ENCODE measurements around the gene RNF207.

Gene RNF207

DNA sequence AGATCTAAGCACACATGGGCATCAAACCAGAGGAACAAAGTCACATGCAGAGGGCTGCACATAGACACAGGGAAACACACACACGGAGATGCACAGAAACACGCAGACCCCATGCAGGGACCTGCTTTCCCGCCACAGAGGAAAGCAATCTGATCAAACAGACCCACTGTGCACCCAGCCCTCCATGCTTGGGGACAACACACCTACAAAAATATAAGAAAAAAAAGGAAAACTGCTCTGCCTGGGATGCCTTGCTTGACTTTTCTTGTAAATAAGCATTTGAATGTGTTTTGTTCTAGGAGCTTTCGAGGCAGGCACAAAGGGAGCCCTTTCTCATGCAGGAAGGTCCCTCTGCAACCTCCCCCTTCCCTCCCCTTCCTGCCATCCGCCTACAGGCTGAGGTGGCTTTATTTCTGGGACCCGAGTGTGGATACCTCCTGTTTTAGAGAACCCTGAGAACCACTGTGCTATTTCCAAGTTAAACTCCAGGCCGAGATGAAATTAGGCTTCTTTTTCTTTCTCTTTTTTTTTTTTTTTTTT, 33.4 kb downstream of the RNF207 start:
- no peak for FAIRE-seq

DNA sequence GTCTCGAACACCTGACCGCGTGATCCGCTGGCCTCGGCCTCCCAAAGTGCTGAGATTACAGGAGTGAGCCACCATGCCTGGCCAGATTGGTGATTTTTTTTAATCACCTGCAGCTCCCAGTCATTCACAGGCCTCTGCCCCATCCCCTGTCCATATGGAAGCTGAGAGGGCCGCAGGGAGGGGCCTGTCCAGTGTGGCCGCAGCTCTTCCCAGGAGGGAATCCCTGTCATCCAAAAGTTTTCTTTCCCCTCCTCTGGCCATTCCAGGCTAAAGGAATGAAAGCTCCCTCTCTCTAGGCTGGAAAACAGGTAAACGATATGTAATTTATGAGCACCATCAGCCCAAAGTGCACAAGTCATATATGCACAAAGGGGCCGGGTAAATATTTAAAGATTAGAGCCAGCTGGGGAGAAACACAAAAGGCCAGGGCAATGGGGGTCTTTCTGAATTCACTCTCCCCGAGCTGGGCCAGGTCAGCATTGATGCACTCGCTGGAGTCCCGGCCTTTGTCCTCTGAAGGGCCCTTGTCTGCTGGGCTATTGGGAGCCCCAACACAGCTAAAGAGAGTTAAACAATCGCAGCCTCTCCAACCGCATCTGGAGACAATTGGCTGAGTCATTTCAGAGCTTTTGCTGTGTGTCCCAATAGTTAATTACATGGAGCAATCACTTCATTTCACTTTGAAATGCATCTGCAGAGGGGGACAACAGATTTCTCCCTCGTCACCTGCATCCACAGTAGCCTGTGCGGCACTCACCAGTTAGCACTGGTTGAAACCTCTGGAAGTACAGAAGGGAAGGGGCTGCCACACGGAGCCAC, 34.2 kb downstream of the RNF207 start:
- FAIRE-seq: no peak

GRCh38 chr1:6241107-6241886, 35.4 kb downstream of the RNF207 start:
- no peak for FAIRE-seq

DNA sequence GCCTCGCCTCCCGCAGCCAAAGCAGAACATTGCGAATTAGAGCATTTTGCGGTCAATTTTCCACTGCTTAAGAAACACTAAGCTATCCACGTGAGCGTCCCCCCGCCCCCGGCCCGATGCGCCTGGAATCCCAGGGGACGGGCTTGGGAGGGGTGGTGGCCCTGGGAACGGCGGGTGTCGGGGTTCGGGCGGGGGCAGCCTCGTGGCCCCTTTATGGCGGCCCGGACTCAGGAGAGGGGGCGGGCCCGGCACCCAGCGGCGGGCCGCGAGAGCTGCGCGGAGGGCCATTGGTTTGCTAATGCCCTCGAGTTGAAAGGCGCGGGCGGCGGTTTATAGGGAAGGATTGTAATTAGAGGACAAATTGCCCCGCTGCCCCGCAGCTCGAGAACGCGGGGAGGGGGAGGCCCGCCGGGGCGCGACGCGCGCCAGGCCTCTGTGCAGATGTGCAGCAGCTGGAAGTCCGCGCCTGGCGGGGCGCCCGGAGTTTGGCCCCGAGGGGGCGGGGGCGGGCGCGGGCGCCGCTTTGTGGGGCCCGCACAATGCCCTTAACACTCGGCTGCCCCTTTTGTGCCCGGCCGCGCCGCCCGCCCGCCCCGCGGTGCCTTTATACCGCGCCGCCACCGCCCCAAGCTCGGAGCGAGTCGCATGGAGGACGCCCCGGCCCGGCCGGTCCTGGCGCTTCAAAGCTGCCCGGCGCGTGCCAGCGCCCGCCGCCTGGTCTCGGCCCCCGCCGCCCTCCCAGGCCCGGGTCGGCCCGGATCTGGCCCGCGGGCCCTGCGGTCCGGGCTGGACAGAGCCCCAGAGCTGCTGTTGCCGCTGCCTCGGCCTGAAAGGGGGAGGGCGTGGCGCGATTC, 36.2 kb downstream of the RNF207 start:
- no peak for FAIRE-seq

DNA sequence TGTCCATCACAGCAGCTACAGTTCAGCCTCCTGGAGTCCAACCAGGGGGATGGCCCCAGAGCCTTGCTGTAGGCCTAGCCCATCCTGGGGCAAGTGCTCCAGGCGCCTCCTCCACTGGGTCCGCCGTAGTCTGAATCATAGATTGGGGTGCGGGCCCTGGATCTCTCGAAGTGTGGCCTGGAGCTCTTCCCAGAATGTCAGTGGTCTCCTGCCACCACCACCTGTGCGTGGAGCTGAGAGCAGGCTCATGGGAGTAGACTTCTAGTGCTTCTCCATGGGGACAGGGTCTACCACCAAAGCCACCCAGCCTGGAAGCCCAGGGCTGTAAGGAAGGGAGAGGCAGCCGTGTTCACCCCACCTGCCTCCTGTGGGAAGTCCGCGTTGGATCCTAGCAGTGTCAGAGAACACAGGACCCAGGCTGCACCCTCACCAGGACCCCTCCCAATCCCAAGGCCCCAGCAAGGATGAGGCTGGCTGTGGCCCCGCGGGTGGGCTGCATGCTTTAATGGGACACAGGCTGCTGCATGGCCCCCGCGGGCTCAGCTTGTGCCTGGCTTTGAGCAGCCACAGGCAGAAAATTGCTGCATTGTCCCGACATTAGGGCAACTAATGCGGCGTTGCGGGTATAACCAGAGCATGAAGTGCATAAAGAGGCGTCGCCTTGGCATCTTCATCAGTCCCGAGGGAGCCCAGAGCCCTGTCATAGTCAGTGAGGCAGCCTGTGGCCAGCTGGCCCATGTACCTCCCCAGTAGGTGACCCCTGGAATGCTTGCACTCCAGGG, 37.3 kb downstream of the RNF207 start:
- no peak for FAIRE-seq

DNA sequence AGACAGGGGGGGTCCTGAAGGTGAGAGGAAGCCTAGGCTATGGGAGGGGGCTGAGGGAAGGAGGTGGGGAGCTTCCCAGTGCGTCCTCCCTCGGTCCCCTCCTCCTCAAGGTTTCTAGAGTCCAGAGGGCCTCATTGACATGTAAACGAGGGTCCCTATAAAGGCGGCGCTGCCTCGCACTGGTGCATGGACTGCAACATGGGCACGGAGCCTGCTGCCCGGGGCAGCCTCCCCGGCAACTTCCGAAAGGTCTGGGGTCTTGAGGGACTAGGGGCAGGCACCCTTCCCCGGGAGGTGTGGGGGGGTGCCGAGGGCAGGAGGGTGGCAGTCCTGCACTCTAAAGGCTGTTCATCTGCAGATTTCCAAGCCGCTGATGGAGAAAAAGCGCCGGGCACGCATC, 38.1 kb downstream of the RNF207 start, which contains the start of gene HES3:
Gene HES3, plus strand, starts transcription at position 187 of the 400 bp plus-strand sequence. Its CDS starts 187 bp downstream, at position 374.
- FAIRE-seq: no peak

- FAIRE-seq: no peak
Observed at GRCh38 chr1:6244401-6245049, 38.6 kb downstream of the RNF207 start.

GRCh38 chr1:6245086-6245868, 39.4 kb downstream of the RNF207 start:
- no peak for FAIRE-seq

DNA sequence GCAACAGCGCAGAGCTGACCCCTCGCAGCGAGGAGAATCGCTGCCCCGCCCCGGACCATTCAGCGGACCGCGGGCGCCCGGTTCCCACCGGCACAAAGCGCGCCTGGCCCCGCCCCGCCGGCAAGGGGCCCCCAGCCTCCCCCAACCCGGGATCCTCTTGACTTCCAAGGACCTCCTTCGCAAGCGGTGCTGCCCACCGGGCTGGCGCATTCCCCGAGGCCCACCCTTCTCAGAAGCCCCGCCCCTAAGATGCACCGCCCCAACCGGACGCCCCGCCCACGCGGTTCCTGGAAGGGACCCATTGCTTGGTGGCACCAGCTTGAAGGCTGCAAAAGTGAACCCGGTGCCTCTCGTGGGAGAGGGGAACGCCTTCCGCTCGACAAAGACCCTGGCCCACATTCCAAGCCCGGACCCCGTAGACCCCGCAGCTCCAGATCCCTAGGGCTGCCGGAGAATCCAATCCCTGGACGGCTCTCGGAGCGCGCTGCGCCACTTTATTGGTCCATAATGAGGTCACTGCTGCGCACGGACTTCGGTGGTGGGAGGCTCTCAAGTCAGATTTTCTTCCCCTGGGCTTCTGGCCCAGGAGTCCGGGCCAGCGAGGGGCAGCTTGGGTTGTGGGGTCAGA, 40.1 kb downstream of the RNF207 start:
- no peak for FAIRE-seq

DNA sequence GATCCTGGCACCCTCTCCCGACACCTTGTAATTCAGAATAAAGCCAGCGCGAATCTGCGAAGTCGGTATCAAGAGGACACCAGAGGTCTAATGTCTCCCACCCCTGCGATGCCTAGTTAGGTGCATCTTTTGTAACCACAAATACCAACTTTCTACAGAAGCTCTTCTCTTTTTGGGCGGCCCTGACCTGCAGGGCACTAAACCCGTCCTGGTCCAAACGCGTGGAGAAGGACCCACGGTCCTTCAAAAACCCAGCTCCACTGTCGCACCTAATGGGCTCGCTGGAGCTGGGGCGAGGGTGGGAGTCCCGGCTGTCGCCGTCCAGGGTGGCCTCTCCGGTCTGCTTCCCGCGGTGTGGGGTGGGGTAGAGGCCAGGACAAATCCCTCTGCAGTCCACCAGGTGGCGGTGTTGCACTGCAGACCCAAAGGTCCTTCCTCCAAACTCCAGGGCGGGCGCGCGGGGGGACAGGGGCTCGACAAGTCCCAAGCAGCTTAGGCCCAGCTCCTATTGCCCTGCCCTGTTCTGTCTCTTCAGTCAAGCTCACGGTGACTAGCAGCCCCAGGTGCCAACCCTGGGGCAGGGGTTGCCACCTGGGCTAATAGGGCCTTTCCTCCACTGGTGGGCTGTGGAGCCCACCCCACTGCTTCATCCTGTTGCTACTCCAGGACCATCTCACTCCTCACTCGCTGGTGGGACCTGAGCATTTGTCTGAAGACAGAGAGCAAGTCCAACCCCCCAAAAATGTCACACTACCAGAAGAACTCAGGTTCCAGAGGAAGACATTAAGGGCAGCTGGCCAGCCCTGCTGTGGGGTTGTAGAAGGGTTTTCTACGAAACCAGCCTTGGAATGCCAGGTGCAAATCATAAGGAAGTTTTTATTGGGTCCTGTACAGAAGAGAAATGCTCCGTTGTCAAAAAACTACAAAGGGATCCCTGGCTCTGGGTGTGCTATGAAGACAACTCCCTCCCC, 40.9 kb downstream of the RNF207 start:
- no peak for FAIRE-seq

DNA sequence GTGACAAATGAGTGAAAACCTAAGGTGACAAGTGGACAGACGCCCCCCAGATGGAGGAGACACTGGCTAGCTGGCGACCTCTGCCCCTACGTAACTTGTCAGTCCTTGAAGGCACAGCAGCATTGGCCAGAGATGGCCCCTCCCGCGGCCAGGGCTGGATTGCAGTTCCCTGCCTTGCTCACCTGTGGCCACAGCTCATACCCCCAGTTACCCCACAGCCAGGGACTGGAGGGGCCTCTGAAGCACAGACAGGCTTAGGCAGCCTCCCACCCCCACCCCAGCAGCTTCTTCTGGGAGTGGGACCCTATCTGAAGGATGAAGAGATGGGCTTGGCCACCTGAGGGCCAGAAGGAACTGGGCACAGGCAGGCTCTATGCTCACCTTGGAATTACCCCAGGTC, 41.7 kb downstream of the RNF207 start:
- no peak for FAIRE-seq

DNA sequence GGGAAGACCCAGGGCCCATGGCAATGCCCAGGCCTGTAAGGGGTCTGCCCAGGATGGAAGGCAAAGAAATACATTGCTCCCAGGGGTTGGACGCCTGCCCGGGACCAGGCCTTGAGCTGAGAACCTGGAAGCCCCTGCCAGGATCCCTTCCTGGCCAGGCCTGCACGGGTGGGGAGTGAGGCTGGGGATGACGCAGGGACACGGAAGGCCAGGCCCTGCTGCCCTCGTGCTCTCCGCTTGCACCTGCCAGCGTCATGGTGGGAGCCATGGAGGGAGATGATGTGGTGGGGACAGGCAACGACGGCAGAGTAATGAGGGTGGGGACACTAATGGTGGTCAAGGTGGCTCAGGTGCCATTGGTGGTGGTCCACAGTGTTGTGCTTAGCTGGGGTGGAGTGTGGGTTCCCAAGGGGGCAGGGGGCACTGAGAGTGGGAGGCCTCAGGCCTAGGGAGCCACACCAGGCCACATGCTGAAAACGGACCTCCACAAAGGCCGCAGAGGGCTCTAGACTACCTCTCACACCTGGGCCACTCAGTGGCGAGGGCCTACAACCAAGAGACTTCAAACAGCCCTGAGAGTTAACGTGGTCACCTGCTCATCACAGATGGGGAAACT, 42.4 kb downstream of the RNF207 start:
- FAIRE-seq: no peak

DNA sequence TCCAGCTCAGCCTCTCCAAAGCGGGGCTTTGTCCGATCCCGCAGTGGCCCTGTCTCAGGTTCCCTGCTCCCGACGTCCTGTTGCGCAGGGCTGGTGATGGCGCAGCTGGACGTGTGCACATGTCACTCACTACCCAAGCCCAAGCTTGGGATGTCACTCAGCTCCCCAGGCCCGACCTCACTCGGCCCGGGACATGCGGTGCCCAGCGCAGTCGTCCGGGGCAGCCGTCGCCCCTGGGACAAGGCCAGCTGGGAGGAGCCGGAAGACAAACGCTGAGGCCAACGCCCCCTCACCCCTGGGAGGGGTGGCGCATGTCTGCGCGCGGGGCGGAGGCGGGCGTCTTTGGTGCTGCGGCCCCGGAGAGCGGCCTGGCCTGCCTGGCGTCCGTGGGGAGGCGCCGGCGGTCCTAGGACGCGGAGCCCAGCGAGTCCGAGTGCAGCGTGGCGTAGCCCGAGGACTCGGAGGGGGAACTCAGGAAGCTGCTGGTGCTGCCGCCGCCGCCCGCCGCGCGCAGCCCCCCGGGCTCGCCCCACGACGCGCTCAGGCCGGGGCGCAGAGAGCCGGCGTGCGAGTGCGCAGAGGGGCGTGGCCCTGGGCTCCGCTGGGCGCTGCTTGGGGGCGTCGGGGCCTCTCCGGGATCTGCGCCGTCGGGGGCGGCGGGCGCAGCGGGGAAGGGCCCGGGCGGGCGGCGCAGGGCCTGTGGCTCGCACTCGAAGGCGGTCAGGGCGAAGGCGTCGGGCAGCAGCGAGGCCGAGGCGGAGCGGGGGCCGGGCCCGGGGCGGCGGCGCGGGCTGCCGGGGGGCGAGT, 43.2 kb downstream of the RNF207 start:
- FAIRE-seq: no peak

GRCh38 chr1:6249739-6250689, 44.1 kb downstream of the RNF207 start:
- FAIRE-seq: no peak

DNA sequence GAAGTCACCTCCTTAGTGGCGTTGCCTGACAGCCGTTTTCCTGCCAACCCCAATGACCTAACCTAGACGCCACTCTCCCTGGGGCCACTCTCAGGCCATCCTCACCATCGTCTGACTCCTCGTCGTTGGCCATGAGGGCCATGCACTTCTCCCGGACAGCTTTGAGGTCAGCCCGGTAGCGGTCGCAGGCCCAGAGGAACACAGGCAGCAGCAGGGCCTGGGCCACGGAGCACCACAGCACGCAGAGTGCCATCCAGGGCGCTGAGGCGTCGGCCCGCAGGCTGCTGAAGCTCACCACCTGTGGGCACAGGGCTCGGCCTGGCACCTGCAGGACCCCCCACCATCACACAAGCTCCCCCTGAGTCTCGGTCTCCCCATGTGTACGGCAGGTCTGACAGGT, 45.3 kb downstream of the RNF207 start:
- no peak for FAIRE-seq

DNA sequence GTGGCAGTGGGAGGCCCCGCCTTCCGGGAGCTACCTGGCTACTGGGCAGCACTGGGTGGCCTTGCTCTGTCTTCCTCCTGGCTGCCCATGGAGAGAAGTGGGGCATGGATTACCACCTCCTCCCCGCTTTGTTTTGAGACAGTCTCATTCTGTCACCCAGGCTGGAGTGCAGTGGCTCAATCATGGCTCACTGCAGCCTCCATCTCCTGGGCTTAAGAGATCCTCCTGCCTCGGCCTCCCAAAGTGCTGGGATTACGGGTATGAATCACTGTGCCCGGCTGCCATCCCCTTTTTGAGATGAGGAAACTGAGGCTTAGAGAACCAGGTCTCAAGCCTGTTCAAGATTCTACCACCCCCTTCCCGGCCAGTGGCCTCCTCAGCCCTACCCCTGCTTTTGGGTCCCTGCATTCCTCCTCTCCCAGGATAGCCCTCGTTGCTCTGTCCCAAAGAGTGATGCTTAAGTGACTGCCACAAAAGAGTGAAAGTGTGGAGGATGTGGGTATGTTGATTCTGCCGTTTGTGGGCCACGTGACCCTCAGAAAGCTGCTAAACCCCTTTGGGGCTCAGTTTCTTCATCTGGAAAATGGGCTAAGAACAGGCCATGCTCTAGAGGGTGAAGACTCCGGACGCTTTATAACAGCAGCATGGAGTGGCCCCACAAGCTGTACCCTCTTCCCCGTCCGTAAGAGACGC, 45.9 kb downstream of the RNF207 start:
- no peak for FAIRE-seq

All from A204.1 (cell line).